Measurements from ENCODE around the gene AKAP8.
"Not testable (repeated sequence)": the region's sequence is repeated elsewhere in the genome, so short reads cannot be mapped to it uniquely, and the experiment has no call there.

Gene AKAP8

DNA sequence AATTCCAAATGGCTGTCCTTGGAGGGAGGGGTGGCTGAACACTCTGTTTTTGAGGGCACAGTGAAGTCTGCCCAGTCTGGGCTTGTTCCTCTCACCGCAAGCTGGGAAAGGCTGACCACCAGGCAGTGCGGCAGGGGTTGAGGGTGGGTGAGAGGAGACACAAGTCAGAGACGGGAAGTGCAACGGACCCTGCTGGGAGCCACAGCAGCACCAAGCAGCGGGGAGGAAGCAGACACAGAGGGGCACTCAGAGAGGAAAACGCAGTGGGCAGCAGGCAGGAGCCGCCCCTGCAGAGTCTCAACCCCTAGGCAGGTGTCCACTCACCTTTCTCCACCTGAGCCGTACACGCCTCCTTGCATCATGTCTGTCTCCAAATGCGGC, 23.6 kb upstream of the AKAP8 start:
- DNase-seq = no peak

DNA sequence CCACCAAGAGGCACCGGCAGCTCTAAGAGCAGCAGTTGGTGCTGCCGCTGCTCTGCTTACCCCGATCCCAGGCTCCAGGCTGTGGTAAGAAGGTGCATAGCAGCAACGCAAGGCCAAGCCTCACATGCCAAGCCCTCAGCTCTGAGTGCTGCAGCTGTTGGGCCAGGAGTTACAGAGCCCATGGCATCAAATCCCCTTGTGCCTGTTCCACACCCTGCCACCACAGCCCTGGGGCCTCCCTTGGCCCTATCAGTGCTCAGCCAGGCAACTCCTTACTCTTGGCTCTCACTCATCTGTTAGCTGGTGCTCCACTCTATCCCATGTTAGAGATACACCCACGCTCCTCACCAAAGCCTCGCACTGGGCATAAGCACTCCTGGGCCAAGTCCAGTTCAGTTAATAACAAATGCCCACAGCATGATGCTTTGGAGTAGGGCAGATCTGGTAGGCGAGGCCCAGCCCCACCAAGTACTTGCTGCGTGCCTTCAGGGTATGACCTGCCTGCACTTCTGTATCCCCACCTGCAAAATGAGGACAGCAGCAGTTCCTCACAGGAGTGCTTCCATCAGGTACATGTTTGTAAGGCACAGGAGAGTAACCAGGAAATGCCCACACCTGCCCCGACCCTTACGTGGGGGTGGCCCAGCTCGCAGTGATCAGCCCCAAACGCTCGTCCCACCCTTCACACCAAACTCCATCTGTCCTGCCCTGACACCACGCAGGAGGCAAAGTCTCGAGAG, 23.0 kb upstream of the AKAP8 start:
- DNase-seq = no peak

DNA sequence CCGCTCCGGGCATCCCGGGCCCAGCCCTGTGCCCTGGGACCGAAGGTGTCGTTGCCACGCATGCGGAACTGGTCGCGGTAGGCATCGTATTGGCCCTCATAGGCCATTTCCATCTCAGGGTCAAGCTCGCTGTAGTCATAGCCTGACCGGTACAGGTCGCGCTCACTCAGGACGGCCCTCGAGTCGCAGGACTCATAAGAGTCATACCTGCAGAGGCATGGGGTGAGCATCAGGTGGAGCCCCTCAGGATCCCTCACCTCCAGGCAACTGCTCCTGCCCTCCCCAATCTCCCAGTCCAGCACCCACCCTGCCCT, 21.8 kb upstream of the AKAP8 start:
- DNase-seq = no peak

DNA sequence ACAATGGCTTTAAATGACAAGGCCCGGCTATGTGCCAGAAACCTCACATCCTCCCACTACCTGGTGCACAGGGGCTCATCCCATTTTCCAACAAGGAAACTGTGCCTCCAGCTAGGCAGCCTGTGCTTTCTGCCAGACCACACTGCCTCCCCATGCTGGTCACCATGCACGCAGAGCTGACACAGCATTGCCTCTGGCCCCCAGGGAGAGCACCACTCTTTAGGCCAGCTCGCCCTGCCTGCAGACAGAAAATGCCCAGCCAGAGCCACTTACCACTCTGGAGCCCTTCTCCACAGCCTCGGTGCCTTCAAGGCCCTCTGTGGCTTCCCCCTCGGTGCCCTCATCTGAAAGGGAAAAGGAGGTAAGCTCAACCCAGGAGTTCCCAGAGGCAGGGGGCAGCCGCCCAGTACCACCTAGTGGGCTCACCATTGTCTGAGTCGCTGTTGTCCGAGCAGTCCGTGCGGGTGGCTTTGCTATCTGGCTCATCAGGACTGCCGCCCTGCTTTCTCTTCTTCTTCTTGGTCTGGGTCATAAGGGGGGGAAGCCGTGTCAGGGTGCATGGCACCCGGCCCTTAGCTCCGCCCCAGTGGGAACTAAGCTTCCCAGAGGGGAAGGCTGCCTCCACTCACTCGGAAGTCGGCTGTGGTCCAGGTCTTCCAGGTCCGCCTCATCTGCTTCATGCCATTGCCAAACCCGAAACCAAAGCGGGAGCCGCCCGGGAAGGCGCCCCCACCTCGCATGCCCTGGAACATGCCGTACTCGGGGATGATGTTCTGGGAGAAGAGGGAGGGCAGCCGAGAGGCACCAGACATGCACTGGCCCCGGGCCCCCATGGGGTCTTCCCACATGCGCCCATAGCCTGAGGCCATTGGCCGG, 21.2 kb upstream of the AKAP8 start:
- DNase-seq = no peak

DNA sequence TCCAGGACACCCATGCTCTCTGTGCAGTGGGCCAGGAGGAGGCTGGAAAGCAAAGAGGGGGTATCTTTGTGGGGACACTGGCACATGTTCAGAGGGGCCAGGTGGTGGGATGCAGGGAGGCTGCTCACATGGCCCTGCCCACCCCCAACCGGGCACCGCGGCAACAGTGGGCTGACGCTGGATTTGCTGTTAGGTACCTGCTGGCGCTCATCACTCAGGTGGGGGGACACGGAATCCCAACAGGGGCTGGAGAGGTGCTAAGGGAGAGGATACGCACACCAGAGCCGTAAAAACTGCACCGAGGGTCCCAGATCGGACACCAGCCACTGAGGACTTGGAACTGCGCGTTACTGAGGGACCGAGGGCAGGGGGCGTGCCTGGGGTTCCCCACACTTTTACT, 20.0 kb upstream of the AKAP8 start:
- DNase-seq = no peak

DNA sequence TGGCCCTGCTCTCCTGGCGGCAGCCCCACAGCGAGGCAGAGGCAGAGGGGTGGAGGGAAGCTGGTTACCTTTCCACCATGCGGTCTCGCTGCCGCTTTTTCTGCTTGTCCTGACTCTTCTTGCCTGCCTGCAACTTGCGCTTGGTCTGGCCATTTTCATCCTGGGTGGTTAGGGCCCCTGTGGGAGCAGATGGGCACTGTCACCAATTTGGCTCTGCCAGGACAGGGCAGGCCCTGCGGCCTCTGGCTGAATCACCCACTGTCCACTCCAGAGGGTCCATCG, 19.6 kb upstream of the AKAP8 start:
- DNase-seq = no peak

DNA sequence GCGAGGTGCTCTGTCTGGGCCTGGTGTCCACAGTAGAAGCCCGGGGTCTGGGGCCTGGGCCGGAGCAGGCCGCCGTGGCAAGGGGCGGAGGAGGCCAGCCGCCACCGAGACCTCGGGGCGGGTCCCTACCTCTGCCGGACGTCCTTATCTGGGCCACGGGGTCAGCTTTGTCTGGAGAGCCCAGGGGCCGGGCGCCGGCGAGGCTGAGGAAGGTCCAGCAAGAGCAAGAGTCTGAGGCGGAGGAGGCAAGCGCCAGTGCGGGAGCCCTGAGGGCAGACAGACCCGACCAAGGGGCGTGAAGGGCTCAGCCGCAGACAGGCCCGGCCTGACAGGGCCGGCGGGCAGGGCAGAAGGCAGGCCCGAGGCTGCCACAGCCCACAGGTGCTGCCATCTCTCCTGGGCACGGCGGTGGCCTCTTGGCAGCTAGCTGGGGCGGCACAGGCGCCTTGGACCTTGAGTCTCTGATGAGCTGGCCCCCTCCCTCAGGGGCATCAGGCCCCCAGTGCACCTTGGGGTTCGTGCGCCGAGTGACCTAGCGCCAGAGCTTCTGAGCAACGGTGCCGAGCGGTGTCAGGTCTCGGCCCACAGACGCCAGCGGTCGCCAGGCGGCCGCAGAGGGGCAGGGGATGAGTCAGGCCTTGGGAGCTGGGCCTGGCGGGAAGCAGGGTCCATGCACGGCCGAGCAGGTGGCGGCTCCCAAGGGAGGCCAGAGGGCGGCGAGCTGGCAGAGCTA, 19.1 kb upstream of the AKAP8 start:
- no peak for DNase-seq

DNA sequence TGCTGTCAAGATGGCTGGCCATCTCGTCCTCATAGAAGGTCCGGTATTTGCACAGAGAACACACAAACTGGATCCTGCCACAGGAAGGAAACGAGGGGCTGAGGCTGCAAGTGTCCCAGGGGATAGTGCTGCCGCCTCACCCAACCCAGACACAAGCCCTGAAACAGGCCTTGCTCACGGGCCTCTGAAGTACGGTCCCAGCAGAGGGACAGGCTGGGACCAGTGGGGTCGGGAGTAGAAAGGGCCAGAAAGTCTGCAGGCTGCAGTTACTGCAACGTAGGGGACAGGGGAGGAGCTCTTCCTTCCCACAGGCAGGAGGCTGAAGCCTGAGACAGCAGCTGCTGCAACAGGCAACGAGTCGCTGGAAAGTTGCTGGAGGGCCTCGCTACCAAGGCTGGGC, 18.2 kb upstream of the AKAP8 start:
- DNase-seq = no peak

DNA sequence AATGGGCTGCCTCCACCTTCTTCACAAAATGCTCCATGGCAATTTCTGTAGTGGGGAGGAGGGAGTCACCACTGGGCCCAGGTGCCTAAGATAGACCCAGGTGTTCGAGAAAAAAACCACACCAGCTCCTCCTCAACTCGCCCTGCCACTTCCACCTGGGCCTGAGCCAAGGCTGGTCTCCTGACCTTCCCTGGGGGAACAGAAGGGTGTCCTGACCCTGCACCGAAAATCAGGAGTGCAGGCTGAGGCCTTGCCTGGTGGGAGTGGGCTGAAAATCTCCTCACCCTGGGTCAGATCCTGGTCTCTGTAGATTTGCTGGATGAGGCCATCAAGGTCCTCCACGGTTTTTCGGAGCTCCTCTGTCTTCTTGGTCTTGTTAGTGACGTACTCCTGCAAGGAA, 17.6 kb upstream of the AKAP8 start:
- DNase-seq = no peak

DNA sequence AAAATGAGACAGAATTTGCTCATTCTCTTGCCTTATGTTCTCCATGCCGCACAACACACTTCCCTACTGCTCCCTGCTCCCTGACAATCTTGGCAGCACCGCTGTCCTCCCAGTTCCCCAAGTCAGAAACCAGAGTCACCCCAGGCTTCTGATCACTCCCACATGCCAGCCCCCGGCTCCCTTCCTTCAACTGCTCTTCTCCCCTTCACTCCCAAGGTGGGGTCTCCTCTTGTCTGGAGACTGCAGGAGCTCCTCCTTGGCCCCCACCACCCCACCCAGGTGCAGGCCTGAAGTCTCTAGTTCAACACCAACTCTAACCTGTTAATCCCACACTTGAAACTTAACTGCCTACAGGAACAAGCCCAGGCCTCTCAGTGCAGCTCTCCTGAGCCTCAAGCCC, 16.8 kb upstream of the AKAP8 start:
- DNase-seq = no peak

DNA sequence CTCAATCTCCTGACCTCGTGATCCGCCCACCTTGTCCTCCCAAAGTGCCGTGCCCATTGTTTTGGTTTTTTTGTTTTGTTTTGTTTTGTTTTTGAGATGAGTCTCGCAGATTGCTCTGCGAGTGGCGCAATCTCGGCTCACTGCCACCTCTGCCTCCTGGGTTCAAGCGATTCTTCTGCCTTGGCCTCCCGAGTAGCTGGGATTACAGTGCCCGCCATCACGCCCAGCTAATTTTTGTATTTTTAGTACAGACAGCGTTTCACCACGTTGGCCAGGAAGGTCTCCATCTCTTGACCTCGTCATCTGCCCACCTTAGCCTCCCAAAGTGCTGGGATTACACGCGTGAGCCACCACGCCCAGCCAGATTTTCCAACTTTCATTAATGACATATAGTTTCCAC, 15.7 kb upstream of the AKAP8 start:
- not testable (repeated sequence) for DNase-seq

DNA sequence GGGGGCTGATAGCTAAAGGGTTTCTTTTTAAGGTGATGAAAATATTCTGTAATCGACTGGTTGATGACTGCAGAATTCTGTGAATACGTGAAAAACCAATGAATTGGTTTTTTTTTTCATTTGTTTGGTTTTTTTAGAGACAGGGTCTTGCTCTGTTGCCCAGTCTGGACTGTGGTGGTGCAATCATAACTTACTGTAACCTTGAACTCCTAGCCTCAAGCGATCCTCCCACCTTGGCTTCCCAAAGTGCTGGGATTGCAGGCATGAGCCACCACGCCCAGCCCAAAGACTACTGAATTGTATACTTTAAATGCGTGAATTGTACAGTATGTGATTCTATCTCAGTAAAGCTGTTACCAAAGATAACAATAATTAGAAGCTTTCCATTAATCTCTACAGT, 14.8 kb upstream of the AKAP8 start:
- DNase-seq = no peak

DNA sequence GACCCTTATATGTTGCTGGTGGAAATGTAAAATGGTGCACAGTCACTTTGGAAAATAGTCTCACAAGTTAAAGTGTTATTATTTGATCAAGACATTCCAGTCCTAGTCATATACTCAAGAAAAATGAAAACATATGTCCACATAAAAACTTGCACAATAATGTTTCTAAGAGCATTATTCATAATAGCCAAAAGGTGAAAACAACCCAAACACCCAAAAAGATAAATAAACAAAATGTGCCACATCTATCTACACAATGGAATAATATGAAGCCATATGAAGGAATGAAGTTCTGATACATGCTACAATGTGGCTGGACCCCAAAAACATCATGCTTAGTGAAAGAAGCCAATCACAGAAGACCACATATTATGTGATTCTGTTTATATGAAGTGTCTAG, 14.4 kb upstream of the AKAP8 start:
- no peak for DNase-seq

DNA sequence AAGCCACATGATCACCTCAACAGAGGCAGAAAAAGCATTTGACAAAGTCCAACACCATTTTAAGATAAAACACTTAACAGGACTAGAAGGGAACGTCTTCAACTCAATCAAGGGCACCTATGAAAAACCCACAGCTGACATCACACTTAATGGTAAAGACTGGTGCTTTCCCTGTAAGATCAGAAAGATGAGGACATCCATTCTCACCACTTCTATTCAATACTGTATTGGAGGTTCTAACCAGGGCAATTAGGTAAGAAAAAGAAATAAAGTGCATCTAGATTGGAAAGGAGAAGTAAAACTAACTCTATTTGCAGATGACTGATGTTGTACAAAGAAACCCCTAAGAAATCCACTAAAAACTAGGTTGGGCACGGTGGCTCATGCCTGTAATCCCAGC, 11.2 kb upstream of the AKAP8 start:
- no peak for DNase-seq

DNA sequence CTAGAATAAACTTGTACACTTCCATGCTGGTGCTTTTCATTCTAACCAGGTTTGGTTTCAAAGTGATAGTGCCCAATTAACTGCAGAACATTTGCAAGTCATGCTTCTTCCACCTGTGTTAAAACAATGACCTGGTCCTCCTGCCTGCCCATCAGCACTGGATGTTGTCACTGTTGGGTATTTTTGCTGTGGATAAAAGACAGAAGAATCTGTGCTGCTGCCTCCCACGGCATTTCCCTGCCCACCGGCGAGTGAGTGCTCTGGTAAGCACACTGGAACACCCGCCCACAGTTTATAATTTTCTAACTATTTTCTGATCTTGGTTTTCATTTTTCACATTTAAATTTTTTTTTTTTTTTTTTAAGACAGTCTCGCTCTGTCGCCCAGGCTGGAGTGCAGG, 2.3 kb upstream of the AKAP8 start:
- no peak for DNase-seq

DNA sequence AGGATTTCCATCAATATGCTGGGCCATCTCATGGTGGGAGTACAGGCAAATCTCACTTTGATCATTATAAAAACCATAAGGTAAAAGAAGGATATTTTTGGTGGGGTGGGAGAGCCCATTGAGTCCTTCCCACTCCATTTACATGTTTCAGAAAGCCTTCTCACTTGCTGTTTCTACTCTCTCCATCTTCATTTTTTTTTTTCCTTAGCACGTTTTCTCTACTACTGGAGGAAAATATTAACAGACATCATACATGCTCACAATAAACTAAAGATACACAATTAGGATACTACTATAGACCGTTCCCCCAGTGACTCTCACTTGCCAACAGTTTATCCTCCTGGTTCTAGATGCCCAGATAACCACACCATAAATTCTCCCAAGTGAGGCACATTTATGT, 1.8 kb upstream of the AKAP8 start:
- no peak for DNase-seq

DNA sequence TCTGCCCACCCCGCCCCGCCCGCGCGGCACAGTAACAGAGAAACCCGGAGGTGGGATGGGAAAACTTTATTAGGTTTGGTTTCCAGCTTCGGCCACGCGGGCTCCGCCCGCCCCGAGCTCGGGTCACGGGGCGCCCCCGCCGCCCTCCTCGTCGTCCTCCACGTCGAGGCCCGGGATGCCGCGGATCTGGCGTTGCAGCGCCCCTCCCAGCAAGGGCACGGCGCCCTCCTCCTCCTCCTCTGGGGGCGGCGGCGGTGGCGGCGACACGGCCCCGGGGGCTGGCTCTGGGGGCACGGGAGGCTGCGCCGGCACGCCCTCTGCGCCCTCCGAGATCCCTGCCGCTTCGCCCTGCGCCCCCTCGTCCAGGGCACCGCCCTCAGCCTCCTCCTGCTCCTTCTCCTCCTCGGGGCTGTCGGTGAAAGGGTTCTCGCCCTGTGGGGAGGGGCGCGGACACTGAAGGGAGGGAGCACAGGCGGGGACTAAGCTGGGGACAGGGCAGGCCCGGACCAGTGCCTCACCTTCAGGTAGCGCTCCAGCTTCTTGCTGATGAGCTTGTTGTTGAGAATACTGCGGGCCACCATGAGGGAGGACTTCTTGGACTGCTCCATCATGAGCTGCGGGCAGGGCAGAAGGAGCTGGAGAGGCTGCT, 536 bp upstream of the AKAP8 start:
- peak; percentile 41 for DNase-seq

DNA sequence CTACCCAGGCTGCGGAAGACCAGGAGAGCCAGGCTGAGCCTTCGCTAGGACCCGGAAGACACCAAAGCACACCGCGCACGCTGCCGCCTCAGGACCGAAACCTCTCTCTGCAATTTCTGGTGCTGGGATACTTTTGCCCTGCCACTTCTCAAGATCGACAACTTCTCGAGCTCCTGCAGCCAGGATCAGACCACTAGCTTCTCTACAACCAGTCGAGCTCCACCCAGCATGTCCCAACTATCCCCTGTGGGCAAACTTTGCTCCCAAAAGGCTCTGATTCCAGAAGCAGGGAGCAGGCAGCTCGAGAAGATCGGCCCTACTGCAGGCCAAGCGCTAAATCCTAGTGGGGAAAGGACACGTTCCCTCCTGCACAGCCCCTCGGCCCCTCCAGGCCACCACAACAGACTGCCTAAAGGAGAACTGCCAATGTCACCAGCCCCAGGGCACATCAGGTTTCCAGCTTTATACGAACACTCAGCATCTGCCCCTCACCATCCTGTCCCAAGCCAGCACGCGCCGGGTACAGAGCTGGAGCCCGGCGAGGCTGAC, 979 bp downstream of the AKAP8 start:
- peak; percentile 68 for DNase-seq

DNA sequence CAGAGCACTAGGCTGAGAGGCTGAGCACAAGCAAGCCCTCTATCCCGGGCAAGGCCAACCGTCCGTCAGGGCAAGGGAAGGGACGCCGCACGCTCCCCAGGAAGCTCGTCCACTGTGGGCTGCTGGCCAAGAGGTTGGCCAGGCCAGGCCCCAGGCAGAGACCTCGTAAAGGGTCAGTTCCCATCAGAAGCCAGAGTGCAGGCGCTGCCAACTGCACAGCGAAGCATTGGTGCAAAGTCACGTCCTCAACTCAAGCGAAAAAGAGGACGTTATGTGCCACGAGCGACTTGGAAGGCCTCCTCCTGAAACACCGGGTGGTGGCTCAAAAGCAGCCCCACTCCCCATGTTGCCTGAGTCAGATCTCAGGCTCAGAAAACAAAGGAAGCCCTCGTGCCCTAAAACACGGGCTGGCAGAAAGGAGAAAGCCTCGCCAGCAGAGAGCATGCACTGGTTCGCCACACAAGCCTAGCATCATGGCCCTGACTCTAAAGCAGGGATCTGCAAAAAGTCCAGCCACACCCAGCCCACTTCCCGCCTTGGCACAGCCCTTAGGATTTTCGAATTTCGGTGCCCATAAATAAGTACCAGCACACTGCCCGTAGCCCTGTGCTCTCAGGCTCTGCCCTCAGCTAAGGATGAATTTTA, 4.7 kb downstream of the AKAP8 start:
- DNase-seq = no peak

DNA sequence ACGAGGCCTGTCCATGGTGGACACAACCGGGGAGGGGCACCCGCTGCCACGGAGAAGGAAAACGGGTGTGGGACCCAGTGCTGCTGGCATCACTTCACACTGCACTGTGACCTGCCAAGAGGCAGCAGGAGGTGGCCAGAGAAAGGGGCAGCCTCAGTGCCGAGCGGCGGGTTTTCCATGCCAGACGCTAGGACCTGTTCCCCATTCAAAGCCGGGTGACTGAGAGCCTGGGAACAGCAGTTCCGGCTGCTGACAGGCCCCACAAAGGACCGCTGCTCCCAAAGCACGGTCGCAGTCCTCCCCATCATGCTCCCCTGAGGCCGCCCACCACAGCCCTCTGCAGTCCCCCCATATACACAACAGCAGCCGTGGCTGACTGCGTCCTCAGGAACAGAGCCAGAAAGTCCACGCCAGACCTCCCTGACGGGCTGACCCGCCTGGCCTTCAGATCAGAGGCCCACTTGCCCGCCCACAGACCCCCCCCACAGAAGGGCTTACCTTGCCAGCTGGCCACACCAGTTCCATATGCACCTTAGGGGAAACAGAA, 5.4 kb downstream of the AKAP8 start:
- no peak for DNase-seq

DNA sequence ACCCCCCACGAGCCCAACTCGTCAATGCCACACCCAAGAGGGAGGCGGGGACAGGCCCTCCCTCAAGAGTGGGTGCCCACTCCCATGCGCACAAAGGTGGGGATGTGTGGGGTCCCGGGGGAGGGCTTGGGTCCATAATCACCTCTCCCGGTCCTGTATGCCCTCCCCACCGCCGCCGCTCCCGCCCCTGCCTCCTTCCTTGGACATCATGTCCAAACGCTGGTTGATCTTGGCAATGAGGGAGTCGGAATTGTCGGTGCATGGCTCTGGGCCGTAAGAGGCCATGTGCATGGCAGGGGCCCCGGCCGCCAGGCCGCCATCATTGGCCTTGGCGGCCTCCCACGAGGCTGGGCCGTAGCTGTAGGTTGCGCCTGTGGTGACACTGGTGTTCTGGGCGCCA, 5.9 kb downstream of the AKAP8 start:
- no peak for DNase-seq

DNA sequence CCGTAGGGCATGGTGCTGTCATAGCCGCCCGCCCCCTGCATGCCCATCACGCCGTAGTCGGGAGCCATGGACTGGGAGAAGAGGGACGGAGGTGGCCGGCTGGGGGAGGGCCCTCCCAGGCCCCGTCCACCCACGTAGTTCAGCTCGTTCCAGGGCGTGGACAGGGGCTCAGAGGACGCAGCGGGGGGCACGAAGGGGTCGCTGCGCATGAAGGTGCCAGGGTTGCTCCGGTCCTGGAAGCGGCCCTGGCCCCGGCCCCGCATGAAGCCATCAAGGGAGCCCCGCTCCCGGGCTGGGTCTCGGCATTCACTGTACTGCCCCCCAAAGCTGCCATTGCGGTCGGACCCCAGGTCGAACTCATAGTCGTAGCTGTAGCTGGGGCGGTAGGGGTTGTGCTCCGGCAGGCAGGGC, 6.7 kb downstream of the AKAP8 start:
- DNase-seq = no peak

DNA sequence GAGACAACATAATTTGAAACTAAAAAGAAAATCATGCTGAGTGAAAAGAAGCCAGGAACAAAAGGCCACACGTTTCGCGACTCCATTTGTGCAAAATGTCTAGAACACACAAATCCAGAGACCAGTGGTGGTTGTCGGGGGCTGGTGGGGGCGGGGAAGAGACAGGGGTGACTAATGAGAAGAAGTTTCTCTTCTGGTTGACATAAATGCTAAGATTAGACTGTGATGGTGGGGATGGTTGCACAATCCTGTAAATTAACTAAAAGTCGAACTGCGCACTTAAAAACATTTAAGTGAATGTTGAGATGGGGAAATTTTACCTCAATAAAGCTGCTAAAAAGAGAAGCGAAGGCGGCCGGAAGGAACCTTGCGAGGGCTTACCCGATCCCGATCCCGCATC, 7.1 kb downstream of the AKAP8 start:
- DNase-seq = no peak
